ENCODE data around the gene MPZL3.
A peak's percentile ranks its signal among the peaks of the same experiment; 100 is the strongest.

DNA sequence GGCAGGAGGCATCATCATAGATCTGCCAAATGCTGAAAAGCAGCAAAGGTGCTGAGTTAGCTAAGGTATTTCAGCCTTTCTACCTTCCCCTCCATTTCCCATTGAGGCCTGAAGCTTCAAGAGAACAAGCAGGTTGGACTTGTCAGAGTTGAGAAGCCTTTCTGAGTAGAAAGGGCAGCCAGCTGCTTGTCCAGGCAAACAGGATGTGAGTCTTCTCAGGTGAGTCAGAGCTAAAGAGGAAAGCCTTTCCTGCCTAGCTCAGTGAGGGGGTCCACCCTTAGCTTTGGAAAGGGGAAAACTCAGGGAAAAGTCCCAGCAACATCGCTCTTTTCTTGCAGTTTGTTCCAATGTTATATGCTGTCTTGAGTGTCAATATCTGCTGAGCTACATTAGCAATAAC, 25.1 kb upstream of the MPZL3 start:
- TF ChIP-seq, protein P1, sequence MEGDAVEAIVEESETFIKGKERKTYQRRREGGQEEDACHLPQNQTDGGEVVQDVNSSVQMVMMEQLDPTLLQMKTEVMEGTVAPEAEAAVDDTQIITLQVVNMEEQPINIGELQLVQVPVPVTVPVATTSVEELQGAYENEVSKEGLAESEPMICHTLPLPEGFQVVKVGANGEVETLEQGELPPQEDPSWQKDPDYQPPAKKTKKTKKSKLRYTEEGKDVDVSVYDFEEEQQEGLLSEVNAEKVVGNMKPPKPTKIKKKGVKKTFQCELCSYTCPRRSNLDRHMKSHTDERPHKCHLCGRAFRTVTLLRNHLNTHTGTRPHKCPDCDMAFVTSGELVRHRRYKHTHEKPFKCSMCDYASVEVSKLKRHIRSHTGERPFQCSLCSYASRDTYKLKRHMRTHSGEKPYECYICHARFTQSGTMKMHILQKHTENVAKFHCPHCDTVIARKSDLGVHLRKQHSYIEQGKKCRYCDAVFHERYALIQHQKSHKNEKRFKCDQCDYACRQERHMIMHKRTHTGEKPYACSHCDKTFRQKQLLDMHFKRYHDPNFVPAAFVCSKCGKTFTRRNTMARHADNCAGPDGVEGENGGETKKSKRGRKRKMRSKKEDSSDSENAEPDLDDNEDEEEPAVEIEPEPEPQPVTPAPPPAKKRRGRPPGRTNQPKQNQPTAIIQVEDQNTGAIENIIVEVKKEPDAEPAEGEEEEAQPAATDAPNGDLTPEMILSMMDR (IDR thresholded peaks at IDR 0.05): no peak
- no peak for TF ChIP-seq EP300 (IDR thresholded peaks at IDR 0.05)
- peak in 1 of 2 donors; percentile 69 for TF ChIP-seq POLR2AphosphoS5 (IDR thresholded peaks at IDR 0.05)
